ENCODE measurements around the gene ATP5ME. TPM values are rescaled to one million over a fixed set of nuclear protein-coding genes. Genes with fewer than 3 reads are reported as not detected.
"Not testable (repeated sequence)": the region's sequence is repeated elsewhere in the genome, so short reads cannot be mapped to it uniquely, and the experiment has no call there.

The ATP5ME gene
- total RNA-seq, 1 donor from 2014 or later: 182 TPM

DNA sequence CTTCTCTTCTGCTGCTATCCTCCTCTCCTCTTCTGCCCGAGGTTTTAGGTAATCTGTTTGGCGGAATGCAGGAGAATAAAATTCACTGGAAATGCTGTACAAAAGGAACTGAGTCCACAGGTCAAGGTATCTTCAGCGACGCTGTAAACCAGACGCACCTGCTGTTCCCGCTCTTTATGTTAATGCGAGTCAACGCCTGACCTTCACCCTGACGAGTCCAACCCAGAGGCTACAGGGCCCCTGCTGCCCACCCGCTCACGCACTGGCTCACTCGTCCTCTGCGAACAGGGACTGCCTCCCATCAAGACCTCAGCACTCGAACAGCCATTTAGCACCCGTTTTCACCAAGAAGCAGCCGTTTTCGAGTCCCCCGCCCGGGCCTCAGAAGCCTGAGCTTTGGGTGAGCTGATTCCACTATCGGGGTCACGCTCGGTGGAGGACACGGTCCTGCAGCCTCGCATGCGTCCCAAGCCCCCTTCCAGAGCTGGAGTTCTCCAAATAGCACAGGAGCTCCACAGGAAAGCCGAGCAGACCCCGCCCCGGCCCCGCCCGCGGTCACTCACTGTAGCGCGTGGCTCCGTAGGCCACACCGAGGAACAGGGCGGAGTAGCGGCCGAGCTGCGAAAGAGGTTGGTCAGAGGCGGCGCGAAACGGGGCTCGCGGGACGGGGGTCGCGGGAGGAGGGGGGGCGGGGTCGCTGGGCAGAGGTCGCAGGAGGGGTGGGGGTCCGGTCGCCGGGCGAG is 556 bp downstream of the ATP5ME start:
- intact Hi-C loops (cut with micrococcal nuclease): loop anchor here (1.0 to 10.0 kb wide), 14 partner anchors 9 to 1861 kb away; partner anchors contain the start of genes DGKQ, FAM193A, PCGF3 and PIGG

DNA sequence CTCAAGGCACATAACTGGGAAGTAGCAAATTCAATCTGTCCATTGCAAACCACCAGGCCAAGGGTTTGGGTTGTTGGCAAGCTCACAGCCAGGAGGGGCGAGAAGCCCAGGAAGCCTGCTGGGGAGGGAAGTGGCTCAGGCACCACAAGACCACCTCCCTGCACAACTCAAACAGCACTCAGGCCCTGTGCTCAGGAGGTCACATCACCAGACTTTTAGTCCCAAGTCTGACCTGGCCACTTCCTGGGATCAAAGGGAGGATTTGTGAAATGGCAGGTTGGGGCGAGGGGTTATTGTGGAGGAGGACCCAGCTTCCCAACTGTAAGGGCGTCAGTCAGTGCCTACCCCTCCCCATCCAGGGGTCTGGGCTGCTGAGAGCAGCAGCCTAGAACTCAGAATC is 2.3 kb downstream of the ATP5ME start:
- intact Hi-C loops (cut with micrococcal nuclease): loop anchor here (10.0 kb wide), 1 partner anchor 1863 kb away; the partner anchor contains the start of gene FAM193A

DNA sequence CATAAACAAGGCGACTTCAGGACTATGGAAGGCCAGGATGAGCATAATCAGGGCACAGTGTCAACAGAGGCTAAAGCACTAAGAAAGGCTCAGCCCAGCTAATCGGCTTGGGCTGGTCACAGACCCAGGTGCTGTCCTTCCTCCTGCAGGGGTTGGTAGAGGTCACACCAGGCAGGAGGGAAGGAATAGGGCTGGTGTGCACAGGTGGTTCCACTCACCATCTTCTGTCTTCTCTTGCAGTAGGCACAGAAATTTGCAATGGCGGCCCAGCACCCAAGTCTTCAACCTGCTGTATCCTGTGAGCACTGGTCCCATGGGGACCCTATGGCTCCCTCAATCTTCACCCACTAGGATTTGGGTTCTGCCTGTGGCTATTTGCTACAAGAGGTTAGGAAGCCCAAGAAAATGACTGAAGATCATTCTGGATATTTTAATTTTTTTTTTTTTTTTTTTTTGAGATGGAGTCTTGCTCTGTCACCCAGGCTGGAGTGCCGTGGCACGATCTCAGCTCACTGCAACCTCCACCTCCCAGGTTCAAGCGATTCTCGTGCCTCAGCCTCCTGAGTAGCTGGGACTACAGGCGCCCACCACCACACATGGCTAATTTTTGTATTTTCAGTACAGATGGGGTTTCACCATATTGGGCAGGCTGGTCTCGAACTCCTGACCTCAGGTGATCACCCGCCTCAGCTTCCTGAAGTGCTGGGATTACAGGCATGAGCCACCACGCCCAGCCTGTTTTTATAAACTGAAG is 4.1 kb downstream of the ATP5ME start:
- intact Hi-C loops (cut with micrococcal nuclease): loop anchor here (10.0 kb wide), 1 partner anchor 1865 kb away; the partner anchor contains the start of gene FAM193A

GRCh38 chr4:668219-668618 is 5.9 kb downstream of the ATP5ME start:
- intact Hi-C loops (cut with micrococcal nuclease): not testable (repeated sequence)

- intact Hi-C loops (cut with micrococcal nuclease): no loop called here
Observed at GRCh38 chr4:667545-667925, 6.5 kb downstream of the ATP5ME start.

DNA sequence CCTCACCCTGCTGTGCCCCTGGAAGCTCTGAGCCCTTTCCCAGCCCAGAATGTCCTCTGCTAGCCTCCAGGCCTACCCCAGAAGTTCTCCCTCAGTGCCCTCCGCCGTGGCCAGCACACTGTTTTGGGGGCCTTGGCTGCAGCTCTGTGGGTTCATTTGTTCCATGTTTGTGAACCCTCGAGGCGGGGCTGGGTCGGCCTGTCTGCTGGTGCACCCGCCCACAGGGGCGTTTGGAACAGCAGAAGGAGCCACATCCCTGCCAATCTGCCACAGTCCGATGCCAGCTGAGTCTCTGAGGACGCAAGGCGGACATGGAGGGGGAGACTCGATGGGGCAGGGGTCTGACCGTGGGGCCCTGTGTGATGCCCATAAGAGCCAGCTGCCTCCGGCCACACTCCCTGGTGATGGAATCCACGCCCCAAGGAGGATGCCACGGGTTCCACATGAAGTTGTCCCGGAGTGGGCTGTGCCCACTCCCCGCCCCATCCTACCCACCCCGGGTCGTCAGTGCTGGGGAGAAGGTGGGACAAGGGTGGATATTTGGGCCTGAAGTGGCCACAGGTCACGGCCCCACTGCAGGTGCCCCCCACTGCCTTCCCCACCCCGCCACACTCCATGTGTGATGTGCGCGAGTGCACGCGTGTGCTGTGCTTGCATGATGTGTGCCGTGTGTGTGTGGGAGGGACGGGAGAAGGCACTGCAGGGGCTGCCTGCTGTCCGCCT is 7.1 kb downstream of the ATP5ME start:
- intact Hi-C loops (cut with micrococcal nuclease): no loop called here

DNA sequence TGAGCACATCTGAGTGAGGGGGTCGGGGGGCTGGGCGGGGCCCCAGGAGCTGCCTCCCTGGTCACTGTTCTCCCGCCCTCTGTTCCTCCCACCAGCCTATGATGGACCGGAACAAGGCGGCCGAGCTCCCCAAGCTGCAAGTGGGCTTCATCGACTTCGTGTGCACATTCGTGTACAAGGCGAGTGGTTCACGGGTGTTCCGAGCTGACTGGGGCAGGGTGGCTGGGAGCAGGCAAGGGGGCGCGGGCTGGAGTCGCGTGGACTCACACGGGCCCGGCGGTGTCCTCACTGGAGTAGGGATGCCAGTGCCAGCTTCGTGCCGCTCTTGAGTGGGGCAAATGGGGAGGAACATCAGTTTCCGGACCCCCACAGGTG is 7.7 kb downstream of the ATP5ME start:
- intact Hi-C loops (cut with micrococcal nuclease): no loop called here

GRCh38 chr4:665751-666435 is 8.2 kb downstream of the ATP5ME start:
- intact Hi-C loops (cut with micrococcal nuclease): no loop called here

DNA sequence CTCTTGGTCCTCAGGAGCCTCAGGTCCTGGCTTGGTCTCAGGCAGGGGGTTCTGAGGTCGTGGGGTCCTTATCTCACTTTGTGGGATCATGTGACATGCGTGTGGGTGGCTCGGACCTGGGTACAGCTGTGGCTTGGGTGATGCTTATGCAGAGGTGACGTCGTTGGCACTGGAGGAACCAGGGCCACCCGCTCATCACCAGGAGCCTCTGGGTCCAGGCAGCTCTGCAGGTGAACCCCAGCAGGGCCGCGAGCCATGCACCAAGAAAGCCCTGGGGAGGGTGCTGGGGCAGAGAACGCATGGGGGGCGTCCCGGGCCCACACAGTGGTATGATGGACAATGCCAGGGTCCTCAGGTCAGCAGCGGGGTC is 8.7 kb downstream of the ATP5ME start:
- intact Hi-C loops (cut with micrococcal nuclease): no loop called here

DNA sequence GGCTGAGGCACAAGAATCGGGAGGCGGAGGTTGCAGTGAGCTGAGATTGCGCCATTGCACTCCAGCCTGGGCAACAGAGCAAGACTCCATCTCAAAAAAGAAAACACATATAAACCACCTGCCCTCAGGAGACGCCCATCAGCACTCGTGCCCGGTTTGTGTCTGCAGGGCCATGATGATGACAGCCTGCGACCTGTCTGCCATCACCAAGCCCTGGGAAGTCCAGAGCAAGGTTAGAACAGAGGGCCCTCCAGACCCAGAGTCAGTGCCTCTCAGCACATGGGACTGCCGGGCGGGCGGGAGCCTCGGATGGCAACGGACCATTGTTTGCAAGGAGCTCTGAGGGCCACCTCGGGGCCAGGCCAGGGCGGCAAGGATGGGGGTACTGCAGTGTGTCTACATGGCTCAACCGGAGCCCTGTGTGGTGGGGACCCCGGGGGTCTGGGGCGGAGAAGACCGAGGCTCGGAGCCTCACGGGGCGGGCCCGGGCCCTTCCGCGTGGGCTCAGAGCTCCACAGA is 9.3 kb downstream of the ATP5ME start:
- intact Hi-C loops (cut with micrococcal nuclease): loop anchor here (1.0 kb wide), 1 partner anchor 10 kb away; the partner anchor contains the start of genes ATP5ME and MYL5

DNA sequence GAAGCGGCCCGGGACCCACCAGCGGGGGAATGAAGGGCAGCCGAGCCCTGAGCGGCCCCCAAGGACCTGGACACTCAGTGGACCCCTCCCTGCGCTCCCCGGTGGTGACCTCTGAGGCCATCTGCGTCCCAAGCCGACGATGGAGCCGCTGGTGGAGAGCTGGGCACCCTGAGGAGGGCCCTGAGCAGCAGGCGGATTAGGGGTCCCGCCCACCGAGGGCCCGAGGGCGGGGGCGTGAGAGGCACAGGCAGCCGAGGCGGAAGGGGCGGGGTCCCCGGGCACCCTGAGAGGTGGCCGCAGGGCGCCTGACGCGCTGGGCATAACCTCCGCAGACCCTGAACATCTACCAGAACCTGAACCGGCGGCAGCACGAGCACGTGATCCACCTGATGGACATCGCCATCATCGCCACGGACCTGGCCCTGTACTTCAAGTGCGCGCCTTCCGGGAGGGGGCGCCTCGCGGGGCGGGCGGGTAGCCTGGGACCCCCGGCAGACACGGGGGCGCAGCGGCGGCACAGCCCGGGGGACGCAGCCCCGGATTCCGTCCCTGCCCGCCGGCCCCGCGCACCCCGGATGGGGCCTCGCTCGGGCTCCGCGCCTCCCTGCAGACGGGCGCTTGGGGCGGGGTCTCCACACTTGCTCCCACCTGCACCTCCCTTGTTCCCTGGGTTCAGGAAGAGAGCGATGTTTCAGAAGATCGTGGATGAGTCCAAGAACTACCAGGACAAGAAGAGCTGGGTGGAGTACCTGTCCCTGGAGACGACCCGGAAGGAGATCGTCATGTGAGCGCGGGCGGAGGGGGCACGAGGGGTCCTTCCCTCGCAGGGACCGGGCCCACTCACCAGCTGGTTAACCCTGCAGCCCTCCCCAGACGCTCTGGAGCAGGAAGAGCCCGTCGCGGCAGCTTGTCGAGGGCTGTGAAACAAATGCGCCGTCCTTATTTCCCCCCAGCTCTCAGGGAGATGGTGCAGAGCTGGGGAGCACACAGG is 10.3 kb downstream of the ATP5ME start:
- intact Hi-C loops (cut with micrococcal nuclease): loop anchor here (1.0 kb wide), 5 partner anchors 11 to 421 kb away; partner anchors contain the start of genes ATP5ME, MYL5, PCGF3 and PIGG

DNA sequence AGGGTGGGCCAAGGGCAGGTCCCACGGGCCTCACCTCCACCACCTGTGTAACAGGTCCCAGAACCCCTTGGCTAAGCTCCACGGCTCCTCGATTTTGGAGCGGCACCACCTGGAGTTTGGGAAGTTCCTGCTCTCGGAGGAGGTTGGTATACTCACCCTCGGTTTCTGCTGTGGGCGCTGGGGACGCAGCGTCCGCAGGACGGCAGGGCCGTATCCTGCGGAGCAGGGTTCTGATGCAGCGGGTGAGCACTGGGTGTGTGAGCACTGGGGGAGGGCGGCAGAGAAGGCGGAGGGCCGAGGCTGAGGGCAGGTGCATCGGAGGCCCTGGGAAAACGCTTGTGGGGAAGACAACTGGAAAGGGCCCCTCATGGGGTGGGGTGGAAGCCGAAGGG is 11.0 kb downstream of the ATP5ME start:
- intact Hi-C loops (cut with micrococcal nuclease): loop anchor here (1.0 kb wide), 4 partner anchors 42 to 421 kb away; partner anchors contain the start of genes PCGF3, PIGG and ZNF721

DNA sequence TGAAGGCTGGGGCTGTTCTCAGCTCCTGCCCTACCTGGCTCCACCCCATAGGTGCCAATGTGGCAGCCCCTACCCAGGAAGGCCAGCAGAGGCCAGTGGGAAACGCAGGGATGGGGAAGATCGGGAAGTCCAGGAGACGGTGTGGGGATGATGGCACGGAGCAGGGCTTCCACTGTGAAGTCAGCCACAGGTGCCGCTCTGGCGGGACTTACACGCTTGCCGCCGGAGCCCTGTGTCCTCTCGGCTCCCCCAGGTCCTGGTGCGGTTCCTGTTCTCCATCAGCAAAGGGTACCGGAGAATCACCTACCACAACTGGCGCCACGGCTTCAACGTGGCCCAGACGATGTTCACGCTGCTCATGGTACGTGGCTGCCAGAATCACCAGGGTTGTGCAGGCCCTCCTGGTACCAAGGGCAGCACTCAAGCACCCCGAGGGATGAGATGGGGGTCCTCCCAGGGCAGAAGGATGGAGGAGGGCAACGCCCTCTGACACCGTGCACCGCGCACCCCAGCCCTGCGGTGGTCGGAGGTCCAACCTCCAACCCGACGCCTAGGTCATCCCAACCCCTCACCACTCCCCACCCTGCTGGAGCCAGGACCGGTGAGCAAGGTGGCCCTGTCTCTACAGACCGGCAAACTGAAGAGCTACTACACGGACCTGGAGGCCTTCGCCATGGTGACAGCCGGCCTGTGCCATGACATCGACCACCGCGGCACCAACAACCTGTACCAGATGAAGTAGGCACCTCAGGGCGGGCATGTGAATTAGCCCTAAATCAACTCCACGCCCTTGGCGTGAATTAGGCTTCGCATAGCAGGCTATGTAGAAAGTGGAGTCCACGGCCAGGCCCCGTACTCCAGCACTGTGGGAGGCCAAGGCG is 12.0 kb downstream of the ATP5ME start:
- intact Hi-C loops (cut with micrococcal nuclease): no loop called here

DNA sequence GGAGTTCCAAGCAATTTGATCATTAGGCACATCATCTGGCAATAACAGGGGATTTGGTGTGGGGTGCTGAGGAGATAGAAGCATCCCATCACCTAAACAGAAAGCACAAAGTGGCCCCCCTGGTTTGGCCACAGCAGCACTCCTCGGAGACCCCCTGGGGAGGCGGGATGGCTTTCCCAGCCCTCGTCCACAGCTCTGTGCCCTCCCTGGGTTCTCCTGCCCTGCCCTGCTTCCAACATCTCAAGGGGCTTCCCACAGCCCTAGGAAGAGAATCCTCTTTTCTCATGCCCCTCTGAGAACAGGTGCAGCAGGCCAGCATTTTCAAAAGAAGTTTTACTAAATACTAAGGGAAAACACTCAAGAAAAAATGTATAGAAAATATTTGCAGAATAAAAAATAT is 12.8 kb downstream of the ATP5ME start:
- intact Hi-C loops (cut with micrococcal nuclease): no loop called here

GRCh38 chr4:660401-660800 is 13.7 kb downstream of the ATP5ME start:
- intact Hi-C loops (cut with micrococcal nuclease): no loop called here

DNA sequence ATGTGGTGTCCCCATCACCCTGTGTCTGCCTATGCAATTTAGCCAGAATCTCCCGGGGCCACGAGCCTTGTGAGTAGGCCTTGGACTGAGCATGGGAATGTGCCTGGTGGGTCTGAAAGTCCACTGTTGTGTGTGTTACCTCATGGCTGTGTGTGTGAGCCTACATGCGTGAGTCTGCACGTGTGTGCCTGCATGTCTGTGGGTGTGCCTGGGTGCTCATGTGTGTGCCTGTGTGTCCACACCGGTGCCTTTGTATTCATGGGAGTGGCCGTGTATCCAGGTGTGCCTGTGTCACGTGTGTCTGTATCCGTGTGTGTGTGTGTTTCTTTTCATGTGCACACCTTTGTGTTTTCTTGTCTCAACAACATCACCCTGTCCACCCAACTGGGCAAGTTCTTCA is 14.2 kb downstream of the ATP5ME start:
- intact Hi-C loops (cut with micrococcal nuclease): no loop called here

- intact Hi-C loops (cut with micrococcal nuclease): no loop called here
Observed at GRCh38 chr4:658681-659667, 15.1 kb downstream of the ATP5ME start.

Data from T-helper 1 cell treated with Interleukin-12 subunit alpha and Interleukin-12 subunit beta and Interleukin-4 antibody, amounts not matched to agents 30 ng/mL and 1 ng/mL, for 36 hours (primary cell).